ENCODE data around the gene PLA2R1.

- TF ChIP-seq CTCF (IDR thresholded peaks at IDR 0.05; ENCODE audit: insufficient read depth, low read length, poor library complexity, severe bottlenecking) (no peak), EZH2phosphoT487 (conservative IDR thresholded peaks at IDR 0.05; ENCODE audit: low read length) (no peak)
Measured at GRCh38 chr2:160076241-160076640, 13.8 kb upstream of the PLA2R1 start.
